T1000 (cell line): Measurements from ENCODE around the gene GJD3.

Experiments
- DNase-seq: peaks from one replicate; lab custom pipeline; 2025; ENCODE audit warnings: mixed read lengths; lab: John Stamatoyannopoulos, UW

GJD3 gene

DNA sequence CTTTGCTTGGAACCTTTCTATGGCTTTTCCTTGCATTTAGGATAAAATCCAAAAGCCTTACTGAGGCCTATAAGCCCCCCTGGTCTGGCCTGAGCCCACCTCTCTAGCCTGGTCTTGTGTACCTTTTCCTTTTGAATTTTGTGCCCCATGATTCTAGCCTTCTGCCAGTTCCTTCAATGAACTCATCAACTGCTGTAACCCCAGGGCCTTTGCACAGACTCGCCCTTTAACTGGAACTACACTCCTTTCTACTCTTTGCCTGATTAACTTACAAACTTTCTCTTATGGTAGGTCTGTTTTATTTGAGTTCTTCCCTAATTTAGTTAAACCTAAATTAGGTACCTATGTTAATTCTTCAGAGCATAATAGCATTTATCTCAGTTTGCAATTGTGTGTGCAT, 24.2 kb downstream of the GJD3 start:
- DNase-seq: no peak

DNA sequence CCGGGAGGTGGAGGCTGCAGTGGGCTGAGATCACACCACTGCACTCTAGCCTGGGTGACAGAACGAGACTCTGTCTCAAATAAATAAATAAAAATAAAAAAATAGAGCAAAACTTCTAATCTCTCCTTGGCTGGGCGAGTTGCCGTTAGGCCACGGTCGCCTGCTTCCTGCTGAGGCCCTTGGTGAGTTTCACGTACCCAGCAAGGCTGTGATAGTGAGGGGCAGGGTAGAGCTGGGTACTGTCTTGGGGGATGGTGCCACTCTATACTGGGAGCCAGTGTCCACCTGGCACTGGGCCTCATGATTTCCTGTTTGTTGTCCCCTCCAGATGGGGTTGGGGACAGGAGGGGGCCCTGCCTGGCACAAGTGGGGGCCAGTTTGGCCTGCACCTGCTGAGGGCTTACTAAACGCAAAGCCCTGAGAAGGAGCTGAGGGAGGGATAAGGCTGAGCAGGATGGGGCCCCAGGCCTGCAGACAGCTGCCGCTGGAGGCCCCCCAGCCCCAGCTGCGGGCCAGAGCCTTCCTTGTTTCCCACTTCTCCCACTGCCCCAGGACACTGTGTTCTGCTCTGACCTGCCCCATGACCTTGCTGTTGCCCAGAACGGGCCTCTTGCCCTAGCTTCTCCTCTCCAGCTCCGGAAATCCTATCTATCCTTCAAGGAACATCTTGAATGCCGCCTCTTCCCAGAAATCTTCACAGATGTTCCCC, 25.4 kb downstream of the GJD3 start:
- no peak for DNase-seq

- DNase-seq: no peak
These were observed 26.5 kb downstream of the GJD3 start for GRCh38 chr17:40338058-40338457.

- no peak for DNase-seq
These were observed 27.2 kb downstream of the GJD3 start for GRCh38 chr17:40337351-40337750.

DNA sequence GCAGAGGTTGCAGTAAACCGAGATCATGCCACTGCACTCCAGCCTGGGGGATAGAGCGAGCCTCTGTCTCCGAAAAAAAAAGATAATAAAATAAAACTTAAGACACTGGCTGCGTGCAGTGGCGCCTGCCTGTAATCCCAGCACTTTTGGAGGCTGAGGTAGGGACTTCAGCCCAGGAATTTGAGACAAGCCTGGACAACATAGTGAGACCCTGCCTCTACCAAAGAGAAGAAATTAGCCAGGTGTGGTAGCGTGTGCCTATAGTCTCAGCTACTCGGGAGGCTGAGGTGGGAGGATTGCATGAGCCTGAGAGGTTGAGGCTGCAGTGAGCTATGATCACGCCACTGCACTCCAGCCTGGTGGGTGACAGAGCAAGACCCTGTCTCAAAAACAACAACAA, 28.9 kb downstream of the GJD3 start:
- DNase-seq: no peak

DNA sequence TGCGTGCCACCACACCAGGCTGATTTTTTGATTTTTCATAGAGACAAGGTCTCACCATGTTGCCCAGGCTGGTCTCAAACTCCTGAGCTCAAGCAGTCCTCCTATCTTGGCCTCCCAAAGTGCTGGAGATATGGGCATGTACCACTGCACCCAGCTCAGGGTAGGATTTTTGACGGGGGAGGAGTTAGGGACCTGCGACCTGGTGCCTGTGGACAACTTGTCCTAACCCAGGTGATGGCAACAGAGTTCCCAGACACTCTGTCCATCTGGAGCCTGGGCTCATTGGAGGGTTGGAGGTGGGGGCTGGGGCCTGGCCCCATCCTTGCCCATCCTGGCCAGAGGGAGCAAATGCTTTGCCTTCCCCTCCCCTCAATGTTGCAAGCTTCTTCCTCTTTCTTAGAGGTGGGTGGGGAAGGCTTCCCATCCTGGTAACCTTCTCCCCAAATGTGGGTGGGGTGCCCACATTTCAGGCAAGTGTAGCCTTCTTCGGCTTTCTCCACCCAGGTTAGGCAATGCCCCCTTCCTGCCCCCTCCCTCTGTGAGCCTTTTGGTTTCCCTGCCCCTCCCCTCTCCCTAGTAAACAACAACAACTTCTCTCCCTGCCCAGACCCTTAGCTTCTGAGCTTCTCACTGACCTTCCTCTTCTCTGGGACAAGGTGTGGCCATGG, 30.6 kb downstream of the GJD3 start:
- no peak for DNase-seq

DNA sequence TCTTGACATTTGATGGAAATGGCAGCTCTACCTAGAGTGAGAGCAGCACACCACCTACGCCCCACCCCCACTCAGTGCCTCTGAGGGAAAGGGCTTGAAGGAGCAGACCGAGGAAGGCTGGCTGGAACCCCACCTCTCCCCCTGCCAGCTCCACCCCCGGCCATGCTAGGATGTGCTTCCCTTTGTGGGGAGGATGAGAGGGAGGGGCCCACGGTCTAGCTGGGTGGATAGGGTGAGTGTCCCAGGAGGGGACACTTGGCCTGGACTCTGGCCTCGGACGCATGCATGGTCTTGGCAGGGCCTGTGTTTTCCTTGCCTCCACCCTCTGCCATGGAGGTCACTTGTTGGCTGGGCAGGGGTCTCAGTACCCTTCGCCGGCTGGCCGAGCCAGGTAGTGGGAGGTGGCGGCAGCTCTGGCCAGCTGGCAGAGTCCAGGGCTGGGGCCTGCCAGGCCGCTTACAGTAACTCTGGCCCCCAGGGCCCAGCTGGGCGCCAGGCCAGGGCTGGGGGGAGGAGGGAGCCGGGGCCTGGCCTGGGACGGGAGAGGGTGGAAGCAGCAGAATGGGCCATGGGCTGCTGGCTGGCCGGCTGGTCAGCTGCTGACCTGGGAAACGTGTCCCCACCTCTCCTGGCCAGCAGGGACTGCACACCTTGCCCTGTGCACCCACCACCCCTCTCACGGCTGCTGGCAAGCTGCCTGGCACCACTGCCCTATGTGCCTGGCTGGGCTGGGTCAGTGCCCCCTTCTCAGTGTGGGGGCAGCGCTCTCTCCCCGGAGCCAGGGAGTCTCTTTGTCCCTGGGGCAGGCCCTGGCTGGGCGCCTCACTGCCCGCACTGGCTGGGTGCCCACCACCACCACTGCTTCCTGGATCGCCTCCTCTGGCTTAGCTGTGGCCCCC, 32.5 kb downstream of the GJD3 start:
- DNase-seq: no peak

DNA sequence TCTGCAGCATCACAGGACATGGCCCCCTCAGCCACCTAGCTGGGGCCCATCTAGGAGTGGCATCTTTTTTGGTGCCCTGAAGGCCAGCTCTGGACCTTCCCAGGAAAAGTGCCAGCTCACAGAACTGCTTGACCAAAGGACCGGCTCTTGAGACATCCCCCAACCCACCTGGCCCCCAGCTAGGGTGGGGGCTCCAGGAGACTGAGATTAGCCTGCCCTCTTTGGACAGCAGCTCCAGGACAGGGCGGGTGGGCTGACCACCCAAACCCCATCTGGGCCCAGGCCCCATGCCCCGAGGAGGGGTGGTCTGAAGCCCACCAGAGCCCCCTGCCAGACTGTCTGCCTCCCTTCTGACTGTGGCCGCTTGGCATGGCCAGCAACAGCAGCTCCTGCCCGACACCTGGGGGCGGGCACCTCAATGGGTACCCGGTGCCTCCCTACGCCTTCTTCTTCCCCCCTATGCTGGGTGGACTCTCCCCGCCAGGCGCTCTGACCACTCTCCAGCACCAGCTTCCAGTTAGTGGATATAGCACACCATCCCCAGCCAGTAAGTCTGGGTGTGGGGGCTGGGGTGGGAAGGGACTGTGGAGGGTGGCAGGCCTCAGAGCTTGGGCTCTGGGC, 33.6 kb downstream of the GJD3 start:
- no peak for DNase-seq

DNA sequence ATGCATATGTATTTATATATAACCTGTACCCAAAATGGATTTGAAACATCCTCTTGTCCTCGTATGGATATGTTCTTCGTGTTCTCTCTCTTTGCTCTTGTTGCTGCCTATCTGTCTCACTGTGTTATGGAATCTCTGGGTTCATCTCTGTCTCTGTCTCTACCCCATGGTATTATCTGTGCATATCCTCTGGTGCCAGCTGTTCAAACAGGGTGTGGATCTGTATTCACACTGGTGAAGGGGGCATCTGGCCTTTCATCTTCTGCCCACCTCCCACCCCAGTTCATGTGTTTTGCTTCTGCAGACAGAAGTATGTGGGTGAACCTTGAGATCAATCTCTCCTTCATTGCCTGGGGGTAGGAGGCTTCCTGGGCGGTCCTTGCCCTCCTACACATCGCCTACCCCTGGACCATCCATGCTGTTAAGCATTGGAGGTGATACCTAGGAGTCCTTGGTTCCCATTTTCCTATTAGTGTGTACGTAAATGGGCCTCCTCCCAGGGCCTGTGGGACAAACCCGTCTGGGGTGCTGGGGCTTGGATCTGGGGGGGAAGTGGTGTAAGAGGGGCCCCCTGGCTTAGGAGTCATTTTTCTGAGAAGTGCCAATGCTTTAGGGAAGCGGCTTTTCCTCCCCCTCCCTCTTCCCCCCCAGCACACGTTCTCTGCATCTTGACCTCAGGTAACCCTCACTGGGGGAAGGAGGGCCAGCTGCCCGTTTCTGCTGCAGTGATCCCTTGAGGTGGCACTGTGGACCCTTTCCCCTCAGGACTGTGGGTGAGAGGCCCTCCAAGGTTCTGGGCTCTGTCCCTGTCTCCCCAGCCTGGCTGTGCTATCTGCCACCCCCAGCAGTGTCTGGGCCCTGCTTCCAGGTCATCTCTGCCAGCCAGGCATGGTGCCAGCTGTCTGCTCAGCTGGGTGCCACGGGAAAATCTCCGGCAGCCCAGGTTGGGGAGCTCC, 34.4 kb downstream of the GJD3 start:
- no peak for DNase-seq

GRCh38 chr17:40328386-40328766, 36.2 kb downstream of the GJD3 start:
- no peak for DNase-seq

DNA sequence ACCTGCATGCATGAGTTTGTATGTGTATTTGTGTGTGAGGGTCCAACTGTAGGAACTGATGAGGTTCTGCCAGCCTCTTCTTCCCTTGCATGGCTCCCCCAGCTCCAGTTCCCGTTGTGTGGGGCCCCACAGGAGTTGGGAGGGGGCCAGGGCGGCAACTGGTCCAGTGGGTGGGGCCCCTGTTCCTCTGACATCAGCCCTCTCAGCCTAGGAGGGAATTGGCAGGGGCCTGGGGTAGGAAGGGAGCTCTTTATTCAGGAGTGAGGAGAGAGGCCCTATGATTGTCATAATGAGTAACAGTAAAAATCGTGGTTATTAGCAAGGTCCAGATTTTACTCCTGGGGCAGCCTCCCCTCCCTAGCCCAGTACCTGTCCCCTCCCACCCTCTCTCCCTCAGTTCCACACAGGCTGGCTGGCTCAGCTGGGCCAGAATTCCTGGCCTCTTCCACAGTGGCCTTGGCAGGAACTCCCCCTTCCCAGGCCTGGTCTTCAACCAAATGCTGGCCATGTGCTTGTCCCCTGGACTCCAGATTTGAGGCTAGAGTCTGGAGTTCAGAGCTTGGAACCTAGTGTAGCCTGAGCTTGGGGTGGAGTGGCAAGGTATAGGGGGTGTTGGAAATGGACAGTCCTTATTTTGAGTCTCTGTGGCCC, 36.7 kb downstream of the GJD3 start:
- DNase-seq: no peak

GRCh38 chr17:40327244-40327729, 37.2 kb downstream of the GJD3 start:
- no peak for DNase-seq

DNA sequence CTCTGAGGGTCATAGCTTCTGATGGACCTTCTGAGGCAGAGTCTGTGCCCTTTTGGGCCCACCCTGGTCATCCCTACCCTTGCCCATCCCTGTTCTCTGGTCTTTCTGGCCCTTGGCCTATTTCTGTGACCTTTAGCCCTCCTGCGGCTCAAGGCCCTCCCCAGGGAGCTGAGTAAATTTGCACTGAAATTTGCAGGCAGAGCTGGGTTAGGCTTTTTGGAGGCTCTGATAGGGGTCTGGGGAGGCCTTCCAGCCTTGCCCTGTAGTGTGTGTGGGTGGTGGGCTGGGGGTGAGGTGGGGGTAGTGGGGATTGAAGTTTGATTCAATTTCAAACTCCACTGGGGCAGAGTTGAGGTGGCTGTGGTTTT, 37.7 kb downstream of the GJD3 start:
- no peak for DNase-seq

DNA sequence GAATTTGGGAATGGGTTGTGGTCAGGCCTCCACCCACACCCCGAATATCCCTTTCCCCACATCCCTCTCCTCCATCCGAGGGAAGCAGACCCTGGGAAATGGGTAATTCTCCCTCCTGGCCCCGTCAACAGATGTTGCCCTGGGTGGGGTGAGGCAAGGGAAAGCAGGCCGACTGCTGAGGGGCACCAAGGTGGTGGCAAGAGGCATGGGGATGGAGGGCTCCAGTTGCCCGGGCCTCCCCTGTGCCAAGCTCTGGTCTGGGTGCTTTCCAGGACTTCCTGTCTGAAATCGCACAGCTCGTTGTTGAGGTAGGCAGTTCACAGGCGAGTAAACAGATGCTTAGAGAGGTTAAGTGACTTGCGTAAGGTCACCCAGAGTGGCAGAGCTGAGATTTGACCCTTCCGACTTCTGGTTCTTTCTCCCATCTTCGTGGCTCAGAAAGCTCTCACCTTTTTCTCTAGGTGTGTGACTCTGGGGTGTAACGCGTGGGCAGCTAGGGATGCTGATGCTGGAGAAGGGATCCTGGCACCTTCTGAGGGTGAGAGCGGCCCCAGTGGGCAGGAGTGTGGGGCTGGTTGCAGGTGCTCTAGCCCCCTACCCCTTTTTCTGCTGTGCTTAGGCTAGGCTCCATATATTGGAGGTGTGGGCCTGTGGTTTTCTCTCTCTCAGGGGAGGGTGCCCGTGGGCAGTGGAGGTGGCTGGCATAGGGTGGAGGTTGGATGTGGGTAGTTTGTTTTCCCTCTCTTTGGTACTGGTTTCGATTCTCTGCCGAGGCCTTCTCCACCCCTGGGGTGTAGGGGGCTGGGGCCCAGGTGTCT, 38.3 kb downstream of the GJD3 start:
- no peak for DNase-seq

GRCh38 chr17:40325156-40326013, 39.2 kb downstream of the GJD3 start:
- no peak for DNase-seq

DNA sequence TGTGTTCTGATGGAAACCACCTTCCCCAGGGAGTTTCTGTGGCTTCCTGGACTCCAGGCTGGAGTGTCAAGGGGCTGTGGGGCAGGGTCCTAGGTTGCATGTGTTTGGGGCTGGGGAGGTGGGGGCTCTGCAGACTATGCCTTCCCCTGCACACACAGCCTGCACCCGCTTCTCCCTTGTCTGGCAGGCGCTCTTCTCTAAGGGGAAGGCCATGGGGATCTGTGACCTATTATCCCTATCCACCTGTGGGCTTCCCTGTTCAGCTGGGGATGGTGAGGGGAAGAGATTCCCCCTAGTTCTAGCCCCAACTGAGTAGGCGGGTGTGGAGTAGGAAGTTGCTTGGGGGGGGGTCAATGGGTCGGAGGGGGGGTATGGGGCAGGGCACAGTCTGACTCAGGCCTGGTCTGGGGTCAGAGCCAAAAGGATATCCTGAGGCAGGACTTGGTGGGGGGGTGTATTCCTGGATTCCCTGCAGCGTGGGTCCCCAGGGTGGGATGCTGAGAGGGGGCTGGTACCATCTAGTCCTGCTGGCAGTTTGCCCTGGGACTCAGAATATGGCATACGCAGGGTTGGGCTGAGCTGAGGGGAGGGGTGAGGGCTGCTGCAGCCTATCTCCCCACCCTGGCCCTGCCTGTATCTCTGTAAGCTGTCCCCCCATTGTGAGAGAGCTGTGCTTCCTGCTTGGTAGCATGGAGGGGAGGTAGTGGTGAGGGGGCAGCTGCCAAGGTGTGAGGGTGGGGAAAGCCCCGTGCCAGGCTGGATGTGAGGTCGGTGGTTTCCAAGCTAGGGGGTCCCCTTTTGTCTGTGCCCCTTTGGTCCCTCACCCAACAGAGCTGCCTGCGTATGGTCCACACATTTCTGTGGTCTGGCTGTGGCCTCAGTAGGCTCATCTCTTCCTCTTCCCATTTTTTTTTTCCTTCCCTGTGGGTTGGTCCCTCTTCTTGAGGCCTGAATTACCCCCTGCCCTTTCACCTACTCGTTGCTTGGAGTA, 40.9 kb downstream of the GJD3 start:
- DNase-seq: no peak
